MM.1S (cell line): ENCODE measurements around the gene CTCF.

Source experiments
- DNase-seq: peaks from one replicate; pipeline ENCODE4 v3.0.0-alpha.2; 2015
- H2AFZ ChIP-seq: fragments of 300-600 bp; sonication (generic); 2 replicates; pipeline ENCODE4 v1.6.0; 2016; ENCODE audit warnings: antibody characterized with exemption, low read length
- H3F3A ChIP-seq: fragments of 300-600 bp; sonication (generic); 2 replicates; pipeline ENCODE4 v1.6.1; 2016; ENCODE audit warnings: mild to moderate bottlenecking, antibody characterized with exemption, low read length, moderate library complexity, mixed read lengths; ENCODE audit not compliant: insufficient read depth
- H3K27ac ChIP-seq: fragments of 300-600 bp; sonication (generic); 2 replicates; pipeline ENCODE4 v1.5.1; 2016; ENCODE audit warnings: mild to moderate bottlenecking, low read length
- H3K27me3 ChIP-seq: fragments of 300-600 bp; sonication (generic); replicated peaks from 2 replicates; pipeline ENCODE4 v1.6.0; 2016; ENCODE audit warnings: low read length; ENCODE audit not compliant: insufficient read depth
- H3K36me3 ChIP-seq: fragments of 300-600 bp; sonication (generic); replicated peaks from 2 replicates; pipeline ENCODE4 v1.6.1; 2016; ENCODE audit warnings: mild to moderate bottlenecking, low read length, mixed read lengths; ENCODE audit not compliant: insufficient read depth
- H3K4me1 ChIP-seq: fragments of 300-600 bp; sonication (generic); 2 replicates; pipeline ENCODE4 v1.6.1; 2016; ENCODE audit warnings: low read length, mixed read lengths
- H3K4me2 ChIP-seq: fragments of 300-600 bp; sonication (generic); 2 replicates; pipeline ENCODE4 v1.6.0; 2016; ENCODE audit warnings: low read depth, low read length
- H3K4me3 ChIP-seq: fragments of 300-600 bp; sonication (generic); 2 replicates; pipeline ENCODE4 v1.5.1; 2016; ENCODE audit warnings: low read length, mixed read lengths
- H3K79me2 ChIP-seq: fragments of 300-600 bp; sonication (generic); 2 replicates; pipeline ENCODE4 v1.6.1; 2016; ENCODE audit warnings: mixed run types, low read length, mixed read lengths
- H3K9ac ChIP-seq: fragments of 300-600 bp; sonication (generic); 2 replicates; pipeline ENCODE4 v1.6.1; 2016; ENCODE audit warnings: low read length, mixed read lengths
- H3K9me2 ChIP-seq: fragments of 300-600 bp; sonication (generic); replicated peaks from 2 replicates; pipeline ENCODE4 v1.6.1; 2016; ENCODE audit warnings: mild to moderate bottlenecking, low read length, mixed read lengths; ENCODE audit not compliant: insufficient read depth
- H3K9me3 ChIP-seq: fragments of 300-600 bp; sonication (generic); replicated peaks from 2 replicates; pipeline ENCODE4 v1.6.1; 2016; ENCODE audit warnings: mild to moderate bottlenecking, low read length, mixed read lengths; ENCODE audit not compliant: insufficient read depth
- H4K20me1 ChIP-seq: fragments of 300-600 bp; sonication (generic); 2 replicates; pipeline ENCODE4 v1.6.1; 2016; ENCODE audit warnings: mild to moderate bottlenecking, low read length, moderate library complexity, mixed read lengths; ENCODE audit not compliant: insufficient read depth
- EZH2 ChIP-seq: fragments of 300-600 bp; sonication (generic); optimal IDR thresholded peaks from 2 replicates; pipeline ENCODE3; 2017; ENCODE audit warnings: low read depth, mild to moderate bottlenecking, antibody characterized with exemption, low read length, mixed read lengths
- EZH2phosphoT487 ChIP-seq: fragments of 300-600 bp; sonication (generic); IDR thresholded peaks from 2 replicates; pipeline ENCODE4 v1.6.1; 2018; ENCODE audit warnings: antibody characterized with exemption, low read length
- TF ChIP-seq, protein P1 (sequence below): fragments of 300-600 bp; sonication (generic); IDR thresholded peaks from 2 replicates; pipeline ENCODE4 v1.5.1; 2016; ENCODE audit warnings: antibody characterized with exemption, low read length, mixed read lengths

The CTCF gene

DNA sequence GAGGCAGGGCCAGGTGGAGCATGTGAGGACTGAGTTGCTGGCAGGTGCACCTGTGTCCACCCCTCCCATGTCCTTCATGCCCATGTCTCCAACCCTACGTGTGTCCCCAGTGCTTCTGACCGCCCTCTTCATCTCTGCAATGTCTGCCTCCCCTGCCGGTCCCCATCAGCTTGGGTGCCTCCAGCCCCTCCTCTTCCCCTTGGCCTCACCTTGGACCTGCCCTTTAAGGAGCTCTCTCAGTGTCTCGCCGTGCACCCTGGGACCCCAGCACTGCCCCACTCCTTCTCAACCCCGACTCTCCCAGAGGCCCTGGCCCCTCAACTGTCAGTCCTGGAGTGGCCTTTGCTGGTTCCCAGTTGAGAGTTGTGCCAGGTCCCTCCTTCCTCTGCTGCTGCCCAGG lies 18.7 kb upstream of the CTCF start:
- no peaks in the 10 kb centered on the region for H3K36me3 ChIP-seq

DNA sequence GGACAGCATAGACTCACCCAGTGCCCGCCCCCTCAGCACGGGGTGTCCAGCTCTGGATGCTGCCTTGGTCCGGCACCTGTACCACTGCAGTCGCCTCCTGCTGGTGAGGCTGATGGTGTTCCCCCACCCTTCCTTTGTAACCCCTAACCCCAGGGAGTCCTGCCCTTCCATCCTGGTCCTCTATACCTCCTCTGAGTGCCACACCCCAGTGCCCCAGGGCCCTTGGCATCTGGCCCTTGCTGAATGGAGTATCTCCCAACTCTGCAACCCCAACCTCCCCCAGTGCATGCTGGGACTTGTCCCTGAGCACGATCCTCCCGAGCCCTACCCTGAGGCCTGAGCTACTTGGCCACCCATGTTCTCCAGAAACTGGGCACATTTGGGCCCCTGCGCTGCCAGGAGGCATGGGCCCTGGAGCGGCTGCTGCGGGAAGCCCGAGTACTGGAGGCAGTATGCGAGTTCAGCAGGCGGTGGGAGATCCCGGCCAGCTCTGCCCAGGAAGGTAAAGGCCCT lies 17.9 kb upstream of the CTCF start:
- Histone ChIP-seq H3F3A (peaks cover 43% of the 10 kb centered on the region), H3K4me3 (no peak overlapping the region), H2AFZ (no peak overlapping the region), H3K36me3 (no peaks in the 10 kb centered on the region), H4K20me1 (no peaks in the 10 kb centered on the region), H3K27me3 (no peaks in the 10 kb centered on the region), H3K4me1 (peaks cover 71% of the 10 kb centered on the region), H3K4me2 (peak overlapping the region; percentile 40; the same call in 1 of the 2 replicates), H3K27ac (peak overlapping the region; percentile 62; the same call in 1 of the 2 replicates), H3K9ac (no peak overlapping the region; the same call in 1 of the 2 replicates), H3K79me2 (peaks cover 45% of the 10 kb centered on the region), H3K9me2 (no peaks in the 10 kb centered on the region), H3K9me3 (no peaks in the 10 kb centered on the region)
- no peak for DNase-seq
- no peak for TF ChIP-seq EZH2phosphoT487
- TF ChIP-seq, protein P1, sequence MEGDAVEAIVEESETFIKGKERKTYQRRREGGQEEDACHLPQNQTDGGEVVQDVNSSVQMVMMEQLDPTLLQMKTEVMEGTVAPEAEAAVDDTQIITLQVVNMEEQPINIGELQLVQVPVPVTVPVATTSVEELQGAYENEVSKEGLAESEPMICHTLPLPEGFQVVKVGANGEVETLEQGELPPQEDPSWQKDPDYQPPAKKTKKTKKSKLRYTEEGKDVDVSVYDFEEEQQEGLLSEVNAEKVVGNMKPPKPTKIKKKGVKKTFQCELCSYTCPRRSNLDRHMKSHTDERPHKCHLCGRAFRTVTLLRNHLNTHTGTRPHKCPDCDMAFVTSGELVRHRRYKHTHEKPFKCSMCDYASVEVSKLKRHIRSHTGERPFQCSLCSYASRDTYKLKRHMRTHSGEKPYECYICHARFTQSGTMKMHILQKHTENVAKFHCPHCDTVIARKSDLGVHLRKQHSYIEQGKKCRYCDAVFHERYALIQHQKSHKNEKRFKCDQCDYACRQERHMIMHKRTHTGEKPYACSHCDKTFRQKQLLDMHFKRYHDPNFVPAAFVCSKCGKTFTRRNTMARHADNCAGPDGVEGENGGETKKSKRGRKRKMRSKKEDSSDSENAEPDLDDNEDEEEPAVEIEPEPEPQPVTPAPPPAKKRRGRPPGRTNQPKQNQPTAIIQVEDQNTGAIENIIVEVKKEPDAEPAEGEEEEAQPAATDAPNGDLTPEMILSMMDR: peak; percentile 16; the same call in 1 of the 2 replicates

More for the DNA sequence above, 18.7 kb upstream of the CTCF start:
- H3F3A ChIP-seq: peaks cover 45% of the 10 kb centered on the region
- H3K4me2 ChIP-seq: no peak overlapping the region
- H4K20me1 ChIP-seq: no peaks in the 10 kb centered on the region
- H3K9me3 ChIP-seq: no peaks in the 10 kb centered on the region
- H3K4me3 ChIP-seq: no peak overlapping the region
- H3K9ac ChIP-seq: no peak overlapping the region
- peaks cover 63% of the 10 kb centered on the region for H3K4me1 ChIP-seq
- TF ChIP-seq EZH2phosphoT487 (no peak), EZH2 (no peak)
- TF ChIP-seq, protein P1: no peak
- peaks cover 40% of the 10 kb centered on the region for H3K79me2 ChIP-seq
- H3K27me3 ChIP-seq: no peaks in the 10 kb centered on the region
- DNase-seq: no peak
- H3K27ac ChIP-seq: peak overlapping the region; percentile 62; the same call in 1 of the 2 replicates
- H3K9me2 ChIP-seq: no peaks in the 10 kb centered on the region
- H2AFZ ChIP-seq: no peak overlapping the region

DNA sequence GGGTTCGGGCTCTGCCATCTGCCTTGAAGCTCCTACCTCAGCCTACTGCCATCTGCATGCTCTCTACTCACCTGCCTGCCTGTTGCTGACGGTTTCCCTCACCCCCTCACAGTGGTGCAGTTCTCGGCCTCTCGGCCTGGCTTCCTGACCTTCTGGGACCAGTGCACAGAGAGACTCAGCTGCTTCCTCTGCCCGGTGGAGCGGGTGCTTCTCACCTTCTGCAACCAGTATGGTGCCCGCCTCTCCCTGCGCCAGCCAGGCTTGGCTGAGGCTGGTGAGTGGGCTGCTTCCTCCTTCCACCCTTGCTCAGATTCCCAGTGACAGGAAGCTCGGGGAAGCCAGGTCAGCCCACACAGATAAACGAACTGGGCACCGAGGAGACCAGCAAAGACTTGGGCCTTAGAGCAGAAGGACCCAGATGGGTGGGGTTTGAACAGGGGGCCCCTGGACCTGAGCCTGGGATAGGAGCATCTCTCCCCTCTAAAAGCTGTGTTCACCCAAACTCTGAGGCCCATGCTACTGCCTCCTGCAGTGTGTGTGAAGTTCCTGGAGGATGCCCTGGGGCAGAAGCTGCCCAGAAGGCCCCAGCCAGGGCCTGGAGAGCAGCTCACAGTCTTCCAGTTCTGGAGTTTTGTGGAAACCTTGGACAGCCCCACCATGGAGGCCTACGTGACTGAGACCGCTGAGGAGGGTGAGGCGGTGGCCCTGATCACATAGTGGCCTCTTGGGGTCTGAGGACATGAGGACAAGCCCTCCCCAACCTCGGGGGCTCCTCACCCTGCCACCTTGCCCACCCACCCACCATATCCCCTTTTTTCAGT lies 17.3 kb upstream of the CTCF start:
- Histone ChIP-seq H2AFZ (no peak overlapping the region), H3K9me2 (no peaks in the 10 kb centered on the region), H3K4me2 (peak overlapping the region; percentile 40; the same call in 1 of the 2 replicates), H3F3A (peaks cover 41% of the 10 kb centered on the region), H3K4me1 (peaks cover 78% of the 10 kb centered on the region), H4K20me1 (no peaks in the 10 kb centered on the region), H3K79me2 (peaks cover 52% of the 10 kb centered on the region), H3K4me3 (no peak overlapping the region), H3K27ac (peak overlapping the region; percentile 62; the same call in 1 of the 2 replicates), H3K9ac (peak overlapping the region; percentile 6; the same call in 1 of the 2 replicates), H3K9me3 (no peaks in the 10 kb centered on the region), H3K36me3 (no peaks in the 10 kb centered on the region), H3K27me3 (no peaks in the 10 kb centered on the region)
- TF ChIP-seq EZH2phosphoT487 (no peak), EZH2 (no peak)
- peak; percentile 47 for DNase-seq
